HepG2 (cell line): ENCODE data around the gene TUBG1. TPM values are rescaled to one million over a fixed set of nuclear protein-coding genes. Genes with fewer than 3 reads are reported as not detected.
A peak's percentile ranks its signal among the peaks of the same experiment; 100 is the strongest.

Experiments used
- BRCA1 ChIP-seq: sonication (generic); formaldehyde crosslinking; IDR thresholded peaks from 2 replicates; pipeline ENCODE4 v1.4.0; 2020; ENCODE audit warnings: missing genetic modification reagents
- CEBPG ChIP-seq: IDR thresholded peaks from 2 replicates; pipeline ENCODE4 v1.6.1; 2016
- CENPX ChIP-seq: sonication (generic); formaldehyde crosslinking; IDR thresholded peaks from 2 replicates; pipeline ENCODE4 v1.9.0; 2021; ENCODE audit warnings: mild to moderate bottlenecking, missing genetic modification reagents, moderate library complexity
- FOSL2 ChIP-seq: sonication (generic); formaldehyde crosslinking; IDR thresholded peaks from 2 replicates; pipeline ENCODE4 v1.4.0; 2020; ENCODE audit warnings: missing genetic modification reagents
- HHEX ChIP-seq: IDR thresholded peaks from 2 replicates; pipeline ENCODE4 v1.6.1; 2016; ENCODE audit warnings: control low read depth
- HMGA1 ChIP-seq: sonication (generic); formaldehyde crosslinking; conservative IDR thresholded peaks from 2 replicates; pipeline ENCODE4 v1.4.0; 2020; ENCODE audit warnings: missing genetic modification reagents
- JUND ChIP-seq: sonication (generic); formaldehyde crosslinking; IDR thresholded peaks from 2 replicates; pipeline ENCODE4 v1.8.0; 2022; ENCODE audit warnings: mild to moderate bottlenecking, missing genetic modification reagents
- MED1 ChIP-seq: sonication (generic); formaldehyde crosslinking; IDR thresholded peaks from 2 replicates; pipeline ENCODE4 v1.4.0; 2020; ENCODE audit warnings: missing genetic modification reagents
- MZF1 ChIP-seq: sonication (generic); formaldehyde crosslinking; IDR thresholded peaks from 2 replicates; pipeline ENCODE4 v1.8.1; 2023; ENCODE audit warnings: mild to moderate bottlenecking, missing genetic modification reagents, borderline replicate concordance
- NBN ChIP-seq: fragments of 450-650 bp; conservative IDR thresholded peaks from 2 replicates; pipeline ENCODE4 v1.6.1; 2017
- NFYB ChIP-seq: sonication (generic); formaldehyde crosslinking; IDR thresholded peaks from 2 replicates; pipeline ENCODE4 v1.4.0; 2020; ENCODE audit warnings: missing genetic modification reagents
- PPARG ChIP-seq: conservative IDR thresholded peaks from 2 replicates; pipeline ENCODE4 v1.6.1; 2016; ENCODE audit warnings: missing biosample characterization, missing genetic modification reagents
- SATB2 ChIP-seq: sonication (generic); formaldehyde crosslinking; IDR thresholded peaks from 2 replicates; pipeline ENCODE4 v1.5.0; 2020; ENCODE audit warnings: missing genetic modification reagents
- TAF15 ChIP-seq: fragments of 200-400 bp; formaldehyde crosslinking; IDR thresholded peaks from one replicate; pipeline ENCODE4 v1.6.1; 2018; ENCODE audit warnings: mild to moderate bottlenecking, low read depth, low read length; ENCODE audit not compliant: poor library complexity, severe bottlenecking
- TBX2 ChIP-seq: sonication (generic); formaldehyde crosslinking; IDR thresholded peaks from 2 replicates; pipeline ENCODE4 v1.5.0; 2020; ENCODE audit warnings: missing genetic modification reagents, mild to moderate bottlenecking, borderline replicate concordance
- ZFAT ChIP-seq: sonication (generic); formaldehyde crosslinking; conservative IDR thresholded peaks from 2 replicates; pipeline ENCODE4 v1.8.1; 2023; ENCODE audit warnings: missing genetic modification reagents, inconsistent platforms
- ZNF263 ChIP-seq: sonication (generic); formaldehyde crosslinking; IDR thresholded peaks from 2 replicates; pipeline ENCODE4 v1.4.0; 2020; ENCODE audit warnings: missing genetic modification reagents
- ZNF296 ChIP-seq: sonication (generic); formaldehyde crosslinking; conservative IDR thresholded peaks from 2 replicates; pipeline ENCODE4 v1.5.0; 2020; ENCODE audit warnings: mild to moderate bottlenecking, missing genetic modification reagents
- ZNF33A ChIP-seq: sonication (generic); formaldehyde crosslinking; IDR thresholded peaks from 2 replicates; pipeline ENCODE4 v1.5.1; 2020; ENCODE audit warnings: missing genetic modification reagents, mild to moderate bottlenecking, moderate library complexity, borderline replicate concordance
- ZNF432 ChIP-seq: sonication (generic); formaldehyde crosslinking; IDR thresholded peaks from 2 replicates; pipeline ENCODE4 v1.5.0; 2020; ENCODE audit warnings: missing genetic modification reagents, mild to moderate bottlenecking, borderline replicate concordance
- ZSCAN25 ChIP-seq: sonication (generic); formaldehyde crosslinking; IDR thresholded peaks from 2 replicates; pipeline ENCODE4 v1.8.0; 2022; ENCODE audit warnings: mild to moderate bottlenecking, missing genetic modification reagents
- polyA plus RNA-seq, 8 experiments: library from polyadenylated mRNA; depleted of rRNA in 3 of 8; stranded (reverse) in 7 of 8; unstranded in 1 of 8; fragments of >200 nt; fragmentation: Illumina TruSeq in 4 of 8; extraction: Trizol in 4 of 8; gene quantifications; 2 replicates each; pipeline versions ENCODE4 v1.2.1 to v1.2.3, GENCODE V29; 2011 to 2016; ENCODE audit warnings: low read depth in 4 of 8, missing spikeins in 1 of 8, mixed read lengths in 1 of 8; ENCODE audit not compliant: insufficient read depth in 1 of 8
- total RNA-seq, 5 experiments: library from RNA; depleted of rRNA; stranded (reverse); fragments of >200 nt; fragmentation: Illumina TruSeq; extraction: Trizol; gene quantifications; 2 replicates each; pipeline ENCODE4 v1.2.3, GENCODE V29; 2016; ENCODE audit warnings: low read depth in 1 of 5
- TF ChIP-seq, protein P1 (sequence below): sonication (generic); formaldehyde crosslinking; IDR thresholded peaks from 2 replicates; pipeline ENCODE4 v1.8.0; 2022; ENCODE audit warnings: missing genetic modification reagents, mild to moderate bottlenecking, moderate library complexity, borderline replicate concordance
- TF ChIP-seq, protein P2 (sequence below): sonication (generic); formaldehyde crosslinking; IDR thresholded peaks from 2 replicates; pipeline ENCODE4 v1.5.1; 2020; ENCODE audit warnings: missing genetic modification reagents, mild to moderate bottlenecking, borderline replicate concordance
- TF ChIP-seq, protein P3 (sequence below): IDR thresholded peaks from 2 replicates; pipeline ENCODE4 v1.6.1; 2016; ENCODE audit warnings: mild to moderate bottlenecking, missing biosample characterization, missing genetic modification reagents
- TF ChIP-seq, protein P4 (sequence below): sonication (generic); formaldehyde crosslinking; IDR thresholded peaks from 2 replicates; pipeline ENCODE4 v1.8.1; 2023; ENCODE audit warnings: missing genetic modification reagents, inconsistent platforms, borderline replicate concordance
- TF ChIP-seq, protein P5 (sequence below): sonication (generic); formaldehyde crosslinking; IDR thresholded peaks from 2 replicates; pipeline ENCODE4 v1.4.0; 2020; ENCODE audit warnings: missing genetic modification reagents

TUBG1 gene
- total and polyA plus RNA-seq, 2 of the 13 experiments (the other 11 are each of a cell fraction or from before 2014, with no cell fraction given): 74.1 to 137 TPM

DNA sequence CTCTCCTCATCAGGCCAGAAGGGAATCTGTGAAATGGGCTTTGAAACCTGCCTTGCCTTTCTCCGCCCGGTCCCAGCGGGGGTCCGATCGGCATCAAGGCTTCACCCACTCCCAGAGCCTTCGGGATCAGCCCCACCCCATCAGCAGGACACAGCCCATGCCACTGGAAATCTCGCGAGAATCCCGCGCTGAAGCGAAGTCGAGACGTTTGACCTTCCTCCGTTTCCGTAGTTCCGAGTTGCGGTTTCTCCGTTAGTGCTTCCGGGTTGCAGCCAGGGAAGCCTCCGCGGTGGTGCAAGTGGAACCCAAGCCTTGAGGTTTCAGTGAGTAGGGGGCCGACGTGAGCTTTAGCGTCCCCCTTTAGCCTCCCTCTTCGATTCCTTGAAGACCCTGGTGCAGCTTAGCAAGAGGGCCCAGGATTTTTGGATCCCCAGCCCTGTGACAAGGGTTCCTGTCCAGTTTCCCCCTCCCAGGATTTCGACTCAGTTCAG, 47.5 kb upstream of the TUBG1 start, which contains the start of gene COASY (continued):
- TF ChIP-seq, protein P1, sequence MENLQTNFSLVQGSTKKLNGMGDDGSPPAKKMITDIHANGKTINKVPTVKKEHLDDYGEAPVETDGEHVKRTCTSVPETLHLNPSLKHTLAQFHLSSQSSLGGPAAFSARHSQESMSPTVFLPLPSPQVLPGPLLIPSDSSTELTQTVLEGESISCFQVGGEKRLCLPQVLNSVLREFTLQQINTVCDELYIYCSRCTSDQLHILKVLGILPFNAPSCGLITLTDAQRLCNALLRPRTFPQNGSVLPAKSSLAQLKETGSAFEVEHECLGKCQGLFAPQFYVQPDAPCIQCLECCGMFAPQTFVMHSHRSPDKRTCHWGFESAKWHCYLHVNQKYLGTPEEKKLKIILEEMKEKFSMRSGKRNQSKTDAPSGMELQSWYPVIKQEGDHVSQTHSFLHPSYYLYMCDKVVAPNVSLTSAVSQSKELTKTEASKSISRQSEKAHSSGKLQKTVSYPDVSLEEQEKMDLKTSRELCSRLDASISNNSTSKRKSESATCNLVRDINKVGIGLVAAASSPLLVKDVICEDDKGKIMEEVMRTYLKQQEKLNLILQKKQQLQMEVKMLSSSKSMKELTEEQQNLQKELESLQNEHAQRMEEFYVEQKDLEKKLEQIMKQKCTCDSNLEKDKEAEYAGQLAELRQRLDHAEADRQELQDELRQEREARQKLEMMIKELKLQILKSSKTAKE (CRISPR knock-in tag): no peak
- TF ChIP-seq ZNF432 (CRISPR knock-in tag) (no peak), JUND (CRISPR knock-in tag) (no peak), NBN (no peak), BRCA1 (CRISPR knock-in tag) (peak; percentile 26; the same call in 1 of the 2 replicates), ZNF296 (CRISPR knock-in tag) (no peak), NFYB (CRISPR knock-in tag) (0 out of 2 replicates have a peak, but pooled peaks have one; percentile 22), ZNF33A (CRISPR knock-in tag) (peak; percentile 78; the same call in 1 of the 2 replicates), TBX2 (CRISPR knock-in tag) (peak; percentile 82), TAF15 (no peak), FOSL2 (peak; percentile 65), ZSCAN25 (CRISPR knock-in tag) (no peak; the same call in none of the 2 replicates), CENPX (CRISPR knock-in tag) (no peak), ZNF263 (CRISPR knock-in tag) (0 out of 2 replicates have a peak, but pooled peaks have one; percentile 4), MED1 (CRISPR knock-in tag) (peak; percentile 83), HMGA1 (no peak), ZFAT (CRISPR knock-in tag) (no peak), PPARG (no peak), SATB2 (no peak), MZF1 (no peak), HHEX (CRISPR knock-in tag) (no peak; the same call in 1 of the 2 replicates), CEBPG (CRISPR knock-in tag) (peak; percentile 77)
- TF ChIP-seq, protein P2, sequence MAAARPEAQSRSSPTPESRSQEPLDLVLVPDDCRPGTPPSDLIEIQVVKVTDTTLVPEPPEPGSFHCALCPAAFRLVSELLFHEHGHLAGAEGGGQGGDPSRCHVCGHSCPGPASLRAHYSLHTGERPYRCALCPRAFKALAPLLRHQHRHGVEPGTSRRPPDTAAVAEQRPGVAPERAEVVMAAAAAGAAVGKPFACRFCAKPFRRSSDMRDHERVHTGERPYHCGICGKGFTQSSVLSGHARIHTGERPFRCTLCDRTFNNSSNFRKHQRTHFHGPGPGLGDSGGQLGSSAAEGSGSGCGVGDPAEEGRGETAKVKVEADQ (CRISPR knock-in tag): no peak
- TF ChIP-seq, protein P3, sequence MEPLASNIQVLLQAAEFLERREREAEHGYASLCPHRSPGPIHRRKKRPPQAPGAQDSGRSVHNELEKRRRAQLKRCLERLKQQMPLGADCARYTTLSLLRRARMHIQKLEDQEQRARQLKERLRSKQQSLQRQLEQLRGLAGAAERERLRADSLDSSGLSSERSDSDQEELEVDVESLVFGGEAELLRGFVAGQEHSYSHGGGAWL (CRISPR knock-in tag): no peak; the same call in 1 of the 2 replicates
- TF ChIP-seq, protein P4, sequence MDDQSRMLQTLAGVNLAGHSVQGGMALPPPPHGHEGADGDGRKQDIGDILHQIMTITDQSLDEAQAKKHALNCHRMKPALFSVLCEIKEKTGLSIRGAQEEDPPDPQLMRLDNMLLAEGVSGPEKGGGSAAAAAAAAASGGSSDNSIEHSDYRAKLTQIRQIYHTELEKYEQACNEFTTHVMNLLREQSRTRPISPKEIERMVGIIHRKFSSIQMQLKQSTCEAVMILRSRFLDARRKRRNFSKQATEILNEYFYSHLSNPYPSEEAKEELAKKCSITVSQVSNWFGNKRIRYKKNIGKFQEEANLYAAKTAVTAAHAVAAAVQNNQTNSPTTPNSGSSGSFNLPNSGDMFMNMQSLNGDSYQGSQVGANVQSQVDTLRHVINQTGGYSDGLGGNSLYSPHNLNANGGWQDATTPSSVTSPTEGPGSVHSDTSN (CRISPR knock-in tag): no peak
- TF ChIP-seq, protein P5, sequence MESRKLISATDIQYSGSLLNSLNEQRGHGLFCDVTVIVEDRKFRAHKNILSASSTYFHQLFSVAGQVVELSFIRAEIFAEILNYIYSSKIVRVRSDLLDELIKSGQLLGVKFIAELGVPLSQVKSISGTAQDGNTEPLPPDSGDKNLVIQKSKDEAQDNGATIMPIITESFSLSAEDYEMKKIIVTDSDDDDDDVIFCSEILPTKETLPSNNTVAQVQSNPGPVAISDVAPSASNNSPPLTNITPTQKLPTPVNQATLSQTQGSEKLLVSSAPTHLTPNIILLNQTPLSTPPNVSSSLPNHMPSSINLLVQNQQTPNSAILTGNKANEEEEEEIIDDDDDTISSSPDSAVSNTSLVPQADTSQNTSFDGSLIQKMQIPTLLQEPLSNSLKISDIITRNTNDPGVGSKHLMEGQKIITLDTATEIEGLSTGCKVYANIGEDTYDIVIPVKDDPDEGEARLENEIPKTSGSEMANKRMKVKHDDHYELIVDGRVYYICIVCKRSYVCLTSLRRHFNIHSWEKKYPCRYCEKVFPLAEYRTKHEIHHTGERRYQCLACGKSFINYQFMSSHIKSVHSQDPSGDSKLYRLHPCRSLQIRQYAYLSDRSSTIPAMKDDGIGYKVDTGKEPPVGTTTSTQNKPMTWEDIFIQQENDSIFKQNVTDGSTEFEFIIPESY (CRISPR knock-in tag): no peak; the same call in 1 of the 2 replicates
